ENCODE results near the gene CSNK1D. TPM values are rescaled to one million over a fixed set of nuclear protein-coding genes. Genes with fewer than 3 reads are reported as not detected.

The CSNK1D gene
- total and polyA plus RNA-seq, 10 of the 15 experiments (the other 5 are each of a cell fraction or from before 2014, with no cell fraction given): 5.7 to 105 (median 58.1) TPM

- DNase-seq (ENCODE audit: low read depth, low spot score): no peak
- SMC1A ChIA-PET (ENCODE audit: uncharacterized antibody, unreplicated experiment): interaction anchor here (1.1 kb wide), 1 partner anchor 47 kb away, joined by 3 read pairs; no protein-coding TSS in a partner anchor
- POLR2A ChIA-PET: interaction anchor here (0.6 kb wide), 1 partner anchor 76 kb away, joined by 3 read pairs; no protein-coding TSS in a partner anchor
- RAD21 ChIA-PET (ENCODE audit: unreplicated experiment): no interaction called here
- Histone ChIP-seq H3K36me3 (ENCODE audit: control insufficient read depth in 2 of 2, insufficient read depth in 2 of 2, low read length in 1 of 2) (peaks cover 35 to 73% of the 10 kb centered on the region in 2 experiments), H3K79me2 (ENCODE audit: control insufficient read depth, insufficient read depth, low read length) (no peaks in the 10 kb centered on the region), H3K9me3 (replicated peaks; ENCODE audit: control insufficient read depth, insufficient read depth, low read length) (no peaks in the 10 kb centered on the region), H2AFZ (ENCODE audit: control insufficient read depth, low read depth, low read length) (no peak overlapping the region), H3K4me3 (no peak overlapping the region), H3K4me1 (ENCODE audit: control insufficient read depth, insufficient read depth, low read length) (peaks cover 2% of the 10 kb centered on the region), H3K27me3 (replicated peaks in 1 of 2; ENCODE audit: control insufficient read depth in 2 of 2, insufficient read depth in 2 of 2, low read length in 1 of 2) (no peaks in the 10 kb centered on the region), H4K20me1 (ENCODE audit: control insufficient read depth, insufficient read depth) (peaks cover 5% of the 10 kb centered on the region), H3K4me2 (ENCODE audit: control insufficient read depth, insufficient read depth) (no peak overlapping the region), H3K27ac (ENCODE audit: control insufficient read depth, insufficient read depth) (no peak overlapping the region), H3K9ac (ENCODE audit: control insufficient read depth, insufficient read depth, low read length) (no peak overlapping the region)
- CTCF ChIA-PET: no interaction called here
- whole genome bisulfite sequencing (ENCODE audit: insufficient coverage, insufficient replicate concordance, low lambda C conversion rate, missing lambda C conversion rate): 63% methylated on average over 27 of the region's 27 CpGs
- in situ Hi-C loops (cut with MboI): no loop called here
- no peak for ATAC-seq
- no peak for FAIRE-seq
- intact Hi-C loops (cut with micrococcal nuclease; ENCODE audit: unreplicated experiment): no loop called here
- BruUV-seq (replicated peaks): no TSS peak
- no peak for TF ChIP-seq IRF5 (IDR thresholded peaks at IDR 0.05; ENCODE audit: borderline replicate concordance)
- TF ChIP-seq SUPT20H (IDR thresholded peaks at IDR 0.05; ENCODE audit: borderline replicate concordance, control insufficient read depth, low read depth, low read length): no peak
- peak; percentile 59 for TF ChIP-seq BCL3 (IDR thresholded peaks at IDR 0.05; ENCODE audit: borderline replicate concordance, insufficient read depth, low read depth, low read length, poor library complexity, severe bottlenecking)
- no peak for TF ChIP-seq ZNF207 (IDR thresholded peaks at IDR 0.05; ENCODE audit: borderline replicate concordance)
- TF ChIP-seq GABPA (IDR thresholded peaks at IDR 0.05; ENCODE audit: low read depth): no peak
- no peak for TF ChIP-seq BACH1 (IDR thresholded peaks at IDR 0.05; ENCODE audit: borderline replicate concordance)
- no peak for TF ChIP-seq SMC3 (IDR thresholded peaks at IDR 0.05; ENCODE audit: borderline replicate concordance, low read length)
- no peak for TF ChIP-seq ZNF217 (IDR thresholded peaks at IDR 0.05)
- no peak for TF ChIP-seq SKIL (IDR thresholded peaks at IDR 0.05; ENCODE audit: low read depth, poor library complexity, severe bottlenecking)
- TF ChIP-seq HDAC6 (IDR thresholded peaks at IDR 0.05; ENCODE audit: unreplicated experiment): no peak
- peak; percentile 60 for TF ChIP-seq POLR2A (IDR thresholded peaks at IDR 0.05; ENCODE audit: low read depth, low read length)
- TF ChIP-seq YY1 (IDR thresholded peaks at IDR 0.05; ENCODE audit: low read depth, low read length): no peak
- TF ChIP-seq MLLT1 (IDR thresholded peaks at IDR 0.05): no peak
Observed at GRCh38 chr17:82246365-82247181, 26.9 kb downstream of the CSNK1D start.

All from GM12878 (cell line).